Measurements from ENCODE around the gene ZNF462.
"Not testable (repeated sequence)": the region's sequence is repeated elsewhere in the genome, so short reads cannot be mapped to it uniquely, and the experiment has no call there.

Gene ZNF462

DNA sequence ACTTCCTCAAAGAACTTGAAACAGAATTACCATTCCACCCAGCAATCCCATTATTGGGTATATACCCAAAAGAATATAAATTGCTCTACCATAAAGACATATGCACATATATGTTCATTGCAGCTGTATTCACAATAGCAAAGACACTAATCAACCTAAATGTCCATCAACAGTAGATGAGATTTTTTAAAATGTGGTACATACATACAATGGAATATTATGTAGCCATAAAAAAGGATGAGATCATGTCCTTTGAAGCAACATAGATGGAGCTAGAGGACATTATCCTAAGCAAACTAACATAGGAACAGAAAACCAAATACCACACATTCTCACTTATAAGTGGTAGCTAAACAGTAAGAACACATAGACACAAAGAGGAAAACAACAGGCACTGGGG lies 28.1 kb upstream of the ZNF462 start:
- Histone ChIP-seq H3K27ac (ENCODE audit: low read depth in 2 of 2, low read length in 2 of 2) (no peak overlapping the region), H3K9ac (ENCODE audit: low read depth in 1 of 2, low read length in 2 of 2) (no peak overlapping the region), H3K4me3 (ENCODE audit: low read length in 2 of 2) (no peak overlapping the region), H3K36me3 (ENCODE audit: control insufficient read depth in 2 of 2, insufficient read depth in 2 of 2, low read length in 2 of 2) (no peaks in the 10 kb centered on the region), H3K4me1 (ENCODE audit: control insufficient read depth in 2 of 2, insufficient read depth in 2 of 2, low read length in 2 of 2) (peaks cover 0 to 4% of the 10 kb centered on the region in 2 donors), H3K27me3 (ENCODE audit: control insufficient read depth in 2 of 2, insufficient read depth in 2 of 2, low read length in 2 of 2) (no peaks in the 10 kb centered on the region), H3K9me3 (ENCODE audit: control insufficient read depth in 2 of 2, low read length in 2 of 2) (no peaks in the 10 kb centered on the region)

DNA sequence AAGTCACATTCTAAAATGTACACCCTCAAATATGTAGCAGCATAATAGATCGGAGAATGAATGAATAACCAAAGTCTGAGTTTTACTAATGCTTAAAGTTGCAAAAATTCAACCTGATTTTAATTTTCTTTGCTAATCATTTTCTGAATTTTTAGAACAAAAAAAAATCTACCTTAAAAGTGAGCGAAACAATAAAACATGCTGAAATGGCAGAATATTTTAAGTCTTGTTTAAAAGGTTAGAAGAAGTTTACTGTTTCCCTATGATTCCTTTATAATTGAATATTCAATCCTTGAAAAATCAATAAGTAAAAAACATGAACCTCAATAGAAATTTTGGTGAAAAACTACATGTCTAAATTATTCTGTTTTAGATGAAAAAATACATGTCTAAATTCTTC lies 27.1 kb upstream of the ZNF462 start:
- Histone ChIP-seq H3K4me1 (ENCODE audit: control insufficient read depth in 2 of 2, insufficient read depth in 2 of 2, low read length in 2 of 2) (no peaks in the 10 kb centered on the region), H3K27me3 (ENCODE audit: control insufficient read depth in 2 of 2, insufficient read depth in 2 of 2, low read length in 2 of 2) (no peaks in the 10 kb centered on the region), H3K9ac (ENCODE audit: low read depth in 1 of 2, low read length in 2 of 2) (no peak overlapping the region), H3K4me3 (ENCODE audit: low read length in 2 of 2) (no peak overlapping the region), H3K27ac (ENCODE audit: low read depth in 2 of 2, low read length in 2 of 2) (no peak overlapping the region), H3K9me3 (ENCODE audit: control insufficient read depth in 2 of 2, low read length in 2 of 2) (no peaks in the 10 kb centered on the region), H3K36me3 (ENCODE audit: control insufficient read depth in 2 of 2, insufficient read depth in 2 of 2, low read length in 2 of 2) (no peaks in the 10 kb centered on the region)

DNA sequence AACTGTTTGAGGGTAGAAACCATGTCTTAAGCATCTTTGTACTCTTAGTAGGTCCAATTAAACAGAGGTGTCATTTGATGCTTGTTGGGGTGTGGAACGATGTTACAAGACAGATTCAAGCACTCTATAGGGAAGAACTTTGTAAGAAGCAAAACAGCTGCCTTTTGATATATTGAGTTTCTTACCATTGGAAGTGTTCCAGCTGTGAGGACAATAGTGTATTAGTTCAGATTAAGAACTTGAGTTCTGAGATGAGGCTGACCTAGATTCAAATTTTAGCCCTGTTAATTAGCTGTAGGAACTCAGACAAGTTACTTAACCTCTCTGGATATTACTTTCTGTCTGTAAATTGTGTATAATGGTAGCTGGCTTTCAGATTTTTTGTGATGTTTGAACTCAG lies 19.6 kb upstream of the ZNF462 start:
- Histone ChIP-seq H3K36me3 (ENCODE audit: control insufficient read depth in 2 of 2, insufficient read depth in 2 of 2, low read length in 2 of 2) (no peaks in the 10 kb centered on the region), H3K4me3 (ENCODE audit: low read length in 2 of 2) (no peak overlapping the region), H3K27me3 (ENCODE audit: control insufficient read depth in 2 of 2, insufficient read depth in 2 of 2, low read length in 2 of 2) (no peaks in the 10 kb centered on the region), H3K9me3 (ENCODE audit: control insufficient read depth in 2 of 2, low read length in 2 of 2) (no peaks in the 10 kb centered on the region), H3K27ac (ENCODE audit: low read depth in 2 of 2, low read length in 2 of 2) (no peak overlapping the region), H3K9ac (ENCODE audit: low read depth in 1 of 2, low read length in 2 of 2) (no peak overlapping the region), H3K4me1 (ENCODE audit: control insufficient read depth in 2 of 2, insufficient read depth in 2 of 2, low read length in 2 of 2) (no peaks in the 10 kb centered on the region)

DNA sequence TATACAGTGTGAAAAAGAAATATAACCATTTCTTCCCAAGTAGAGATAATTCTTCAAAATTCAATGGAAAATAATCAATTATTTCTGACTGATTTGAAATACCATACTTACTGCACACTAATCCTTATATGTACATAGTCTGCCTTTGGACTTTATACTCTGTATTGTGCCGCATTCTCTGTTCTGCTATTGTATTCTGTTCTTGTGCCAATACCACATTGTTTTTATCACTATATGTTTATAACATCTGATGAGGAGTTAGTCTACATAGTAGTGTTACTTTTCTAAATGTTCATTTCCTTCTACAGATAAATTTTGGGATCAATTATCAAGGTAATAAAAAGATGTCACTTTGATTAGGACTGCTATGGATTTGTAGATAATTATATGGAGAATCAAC lies 16.7 kb upstream of the ZNF462 start:
- no peak overlapping the region for H3K27ac ChIP-seq (ENCODE audit: low read depth in 2 of 2, low read length in 2 of 2)
- no peaks in the 10 kb centered on the region for H3K9me3 ChIP-seq (ENCODE audit: control insufficient read depth in 2 of 2, low read length in 2 of 2)
- no peak overlapping the region for H3K4me3 ChIP-seq (ENCODE audit: low read length in 2 of 2)
- H3K4me1 ChIP-seq (ENCODE audit: control insufficient read depth in 2 of 2, insufficient read depth in 2 of 2, low read length in 2 of 2) = no peaks in the 10 kb centered on the region
- no peak overlapping the region for H3K9ac ChIP-seq (ENCODE audit: low read depth in 1 of 2, low read length in 2 of 2)
- H3K36me3 ChIP-seq (ENCODE audit: control insufficient read depth in 2 of 2, insufficient read depth in 2 of 2, low read length in 2 of 2) = no peaks in the 10 kb centered on the region
- no peaks in the 10 kb centered on the region for H3K27me3 ChIP-seq (ENCODE audit: control insufficient read depth in 2 of 2, insufficient read depth in 2 of 2, low read length in 2 of 2)

DNA sequence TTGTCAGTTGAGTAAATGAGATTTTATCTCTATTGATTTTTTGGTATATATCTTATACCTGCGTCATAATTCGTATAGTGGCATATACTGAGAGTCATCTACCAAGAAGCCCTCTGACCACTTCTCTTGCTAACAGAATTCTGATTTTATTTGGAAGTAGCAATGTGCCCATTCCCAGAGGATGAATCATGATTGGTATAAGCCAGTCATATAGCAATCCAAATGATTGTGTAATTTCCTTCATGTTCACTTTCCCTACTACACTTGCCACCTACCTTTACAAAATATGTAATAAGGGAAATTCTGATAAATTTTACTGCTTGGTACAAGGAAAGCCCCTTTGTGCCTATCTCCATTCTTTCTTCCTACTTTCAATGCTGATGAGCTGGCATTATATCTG lies 16.1 kb upstream of the ZNF462 start:
- H3K4me3 ChIP-seq (ENCODE audit: low read length in 2 of 2) = no peak overlapping the region
- H3K9me3 ChIP-seq (ENCODE audit: control insufficient read depth in 2 of 2, low read length in 2 of 2) = no peaks in the 10 kb centered on the region
- H3K27ac ChIP-seq (ENCODE audit: low read depth in 2 of 2, low read length in 2 of 2) = no peak overlapping the region

DNA sequence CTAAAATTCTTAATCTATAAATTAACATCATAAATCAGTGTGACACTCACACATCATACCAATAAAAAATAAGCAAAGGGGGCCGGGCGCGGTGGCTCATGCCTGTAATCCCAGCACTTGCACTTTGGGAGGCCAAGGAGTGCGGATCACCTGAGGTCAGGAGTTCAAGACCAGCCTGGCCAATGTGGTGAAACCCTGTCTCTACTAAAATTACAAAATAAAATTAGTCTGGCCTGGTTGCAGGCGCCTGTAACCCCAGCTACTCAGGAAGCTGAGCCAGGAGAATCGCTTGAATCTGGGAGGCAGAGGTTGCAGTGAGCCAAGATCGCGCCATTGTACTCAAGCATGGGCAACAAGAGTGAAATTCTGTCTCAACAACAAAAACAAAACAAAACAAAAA lies 11.3 kb upstream of the ZNF462 start:
- not testable (repeated sequence) for H3K9me3 ChIP-seq (ENCODE audit: control insufficient read depth in 2 of 2, low read length in 2 of 2); H3K9ac ChIP-seq (ENCODE audit: low read depth in 1 of 2, low read length in 2 of 2); H3K27me3 ChIP-seq (ENCODE audit: control insufficient read depth in 2 of 2, insufficient read depth in 2 of 2, low read length in 2 of 2); H3K27ac ChIP-seq (ENCODE audit: low read depth in 2 of 2, low read length in 2 of 2); H3K4me3 ChIP-seq (ENCODE audit: low read length in 2 of 2); H3K36me3 ChIP-seq (ENCODE audit: control insufficient read depth in 2 of 2, insufficient read depth in 2 of 2, low read length in 2 of 2); H3K4me1 ChIP-seq (ENCODE audit: control insufficient read depth in 2 of 2, insufficient read depth in 2 of 2, low read length in 2 of 2)

More for the DNA sequence above, 16.1 kb upstream of the ZNF462 start:
- no peaks in the 10 kb centered on the region for H3K36me3 ChIP-seq (ENCODE audit: control insufficient read depth in 2 of 2, insufficient read depth in 2 of 2, low read length in 2 of 2)
- H3K9ac ChIP-seq (ENCODE audit: low read depth in 1 of 2, low read length in 2 of 2) = no peak overlapping the region
- no peaks in the 10 kb centered on the region for H3K4me1 ChIP-seq (ENCODE audit: control insufficient read depth in 2 of 2, insufficient read depth in 2 of 2, low read length in 2 of 2)
- H3K27me3 ChIP-seq (ENCODE audit: control insufficient read depth in 2 of 2, insufficient read depth in 2 of 2, low read length in 2 of 2) = no peaks in the 10 kb centered on the region

DNA sequence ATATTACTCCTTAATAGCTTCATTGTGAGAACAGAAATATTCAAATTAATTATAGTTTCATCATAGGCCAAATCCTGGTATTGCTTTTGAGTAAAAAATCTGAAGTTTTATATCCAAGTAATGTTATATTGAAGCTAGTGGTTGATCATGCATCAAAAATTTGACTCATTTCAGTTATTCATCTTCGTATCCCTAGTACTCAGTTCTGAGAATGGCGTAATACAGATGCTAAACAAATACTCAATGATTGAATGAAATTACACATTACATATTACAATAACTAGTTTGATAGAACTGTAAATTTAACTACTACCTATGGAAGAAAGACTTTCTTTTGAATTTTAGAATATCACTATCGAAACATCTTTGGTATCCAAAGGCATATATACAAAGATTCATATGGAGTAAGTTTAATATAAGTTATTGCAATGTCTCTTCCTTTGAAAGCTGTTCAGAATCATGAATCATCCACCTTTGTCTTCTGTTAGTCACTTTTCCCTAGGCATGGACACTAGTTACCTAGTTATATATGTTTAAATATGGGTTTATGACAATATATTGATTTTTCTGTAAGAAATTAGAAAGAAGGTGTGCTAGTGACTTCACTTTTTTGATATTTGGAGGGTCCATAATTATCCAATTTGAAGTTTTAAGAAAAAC lies 5.0 kb upstream of the ZNF462 start:
- Histone ChIP-seq H3K4me3 (ENCODE audit: low read length in 2 of 2) (no peak overlapping the region), H3K9me3 (ENCODE audit: control insufficient read depth in 2 of 2, low read length in 2 of 2) (no peaks in the 10 kb centered on the region), H3K27me3 (ENCODE audit: control insufficient read depth in 2 of 2, insufficient read depth in 2 of 2, low read length in 2 of 2) (no peaks in the 10 kb centered on the region), H3K9ac (ENCODE audit: low read depth in 1 of 2, low read length in 2 of 2) (no peak overlapping the region), H3K36me3 (ENCODE audit: control insufficient read depth in 2 of 2, insufficient read depth in 2 of 2, low read length in 2 of 2) (no peaks in the 10 kb centered on the region), H3K4me1 (ENCODE audit: control insufficient read depth in 2 of 2, insufficient read depth in 2 of 2, low read length in 2 of 2) (peaks cover 0 to 3% of the 10 kb centered on the region in 2 donors), H3K27ac (ENCODE audit: low read depth in 2 of 2, low read length in 2 of 2) (no peak overlapping the region)

DNA sequence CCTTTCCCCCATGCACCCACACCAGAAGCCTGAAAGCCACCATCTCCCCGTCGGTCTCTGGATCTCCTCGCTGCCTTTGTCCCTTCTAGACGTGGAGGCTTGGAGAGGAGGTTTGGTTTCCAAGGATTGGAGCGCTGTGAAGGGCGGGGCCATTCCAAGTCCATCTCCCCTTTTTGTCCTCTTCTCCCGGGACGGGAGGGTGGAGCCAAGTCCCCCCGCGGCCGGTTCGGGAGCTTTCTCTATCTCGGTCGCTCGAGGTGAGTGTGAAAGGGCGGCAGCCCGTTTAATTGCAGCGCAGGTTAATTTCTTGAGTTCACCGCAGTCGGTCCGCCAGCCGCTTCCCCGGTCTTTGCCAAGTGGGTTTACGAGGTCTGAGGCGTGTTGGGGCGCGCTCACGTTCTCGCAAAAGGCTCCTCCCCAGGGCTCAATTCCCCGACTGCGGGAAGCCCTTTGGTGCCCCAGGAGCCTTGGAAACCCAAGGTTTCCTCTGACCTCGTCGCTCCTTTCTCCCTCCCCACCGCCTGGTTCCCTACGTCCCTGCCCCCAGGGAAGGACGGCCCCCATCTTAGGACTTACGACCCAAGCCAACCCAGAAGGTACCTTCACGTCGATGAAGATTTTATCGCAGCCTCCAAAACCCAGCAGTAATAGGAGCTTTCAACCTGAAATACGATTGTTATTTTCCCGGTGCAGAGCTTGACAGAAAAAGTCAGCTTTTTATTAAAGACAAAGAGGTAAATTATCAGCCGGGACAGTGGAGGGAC lies 2.8 kb upstream of the ZNF462 start:
- H3K9ac ChIP-seq (ENCODE audit: low read depth in 1 of 2, low read length in 2 of 2) = peak overlapping the region; percentile 79 to 86
- H3K27me3 ChIP-seq (ENCODE audit: control insufficient read depth in 2 of 2, insufficient read depth in 2 of 2, low read length in 2 of 2) = no peaks in the 10 kb centered on the region
- H3K4me1 ChIP-seq (ENCODE audit: control insufficient read depth in 2 of 2, insufficient read depth in 2 of 2, low read length in 2 of 2) = peaks cover 0 to 5% of the 10 kb centered on the region in 2 donors
- peak overlapping the region; percentile 43 to 71 for H3K27ac ChIP-seq (ENCODE audit: low read depth in 2 of 2, low read length in 2 of 2)
- peak overlapping the region; percentile 92 to 97 for H3K4me3 ChIP-seq (ENCODE audit: low read length in 2 of 2)
- H3K9me3 ChIP-seq (ENCODE audit: control insufficient read depth in 2 of 2, low read length in 2 of 2) = no peaks in the 10 kb centered on the region
- no peaks in the 10 kb centered on the region for H3K36me3 ChIP-seq (ENCODE audit: control insufficient read depth in 2 of 2, insufficient read depth in 2 of 2, low read length in 2 of 2)

DNA sequence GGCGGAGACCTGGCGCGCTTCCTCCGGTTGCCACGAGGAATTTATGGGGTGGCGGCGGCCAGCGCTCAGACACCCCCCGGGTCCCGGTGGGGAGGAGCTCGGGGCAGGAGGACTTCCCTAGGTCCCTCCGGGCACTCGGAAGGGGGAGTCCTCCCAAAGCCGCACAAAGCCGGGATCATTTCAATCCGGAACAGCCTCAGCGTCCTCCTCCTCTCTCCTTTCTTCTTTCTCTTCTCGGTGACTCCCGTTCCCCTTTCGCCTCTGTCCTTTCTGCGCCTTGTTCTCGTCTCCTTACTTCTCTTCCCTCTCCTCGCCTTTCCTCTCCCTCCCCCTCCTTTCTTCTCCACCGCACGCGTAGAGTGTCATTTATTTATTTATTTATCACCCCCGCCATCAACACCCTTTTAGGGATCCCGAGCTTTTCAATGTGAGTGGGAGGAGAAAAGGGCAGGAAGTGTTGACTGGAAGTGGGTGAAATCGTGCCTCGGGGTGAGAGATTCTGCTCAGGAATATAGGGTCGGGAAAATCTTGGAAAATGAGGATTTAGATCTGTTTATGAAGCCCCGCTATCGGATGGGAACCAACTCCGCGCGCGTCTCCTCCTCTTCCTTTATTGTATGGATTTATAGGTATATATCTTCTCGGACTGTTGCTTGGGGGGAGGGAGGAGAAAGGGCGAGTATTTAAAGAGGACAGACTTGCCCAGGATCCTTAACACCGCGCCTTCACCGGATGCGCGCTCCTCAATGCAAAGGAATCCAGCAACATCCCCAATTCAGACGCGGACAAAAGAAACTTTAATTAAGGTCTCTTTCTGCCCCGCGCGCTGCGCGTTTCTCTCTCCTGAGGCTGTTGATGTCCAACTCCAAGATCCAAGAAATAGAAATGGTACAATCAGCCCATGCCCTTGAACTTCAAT lies 2.0 kb upstream of the ZNF462 start:
- Histone ChIP-seq H3K27me3 (ENCODE audit: control insufficient read depth in 2 of 2, insufficient read depth in 2 of 2, low read length in 2 of 2) (no peaks in the 10 kb centered on the region), H3K9ac (ENCODE audit: low read depth in 1 of 2, low read length in 2 of 2) (peak overlapping the region; percentile 79 to 86), H3K36me3 (ENCODE audit: control insufficient read depth in 2 of 2, insufficient read depth in 2 of 2, low read length in 2 of 2) (no peaks in the 10 kb centered on the region), H3K4me1 (ENCODE audit: control insufficient read depth in 2 of 2, insufficient read depth in 2 of 2, low read length in 2 of 2) (peaks cover 0 to 5% of the 10 kb centered on the region in 2 donors), H3K9me3 (ENCODE audit: control insufficient read depth in 2 of 2, low read length in 2 of 2) (no peaks in the 10 kb centered on the region), H3K27ac (ENCODE audit: low read depth in 2 of 2, low read length in 2 of 2) (peak overlapping the region; percentile 43 to 71), H3K4me3 (ENCODE audit: low read length in 2 of 2) (peak overlapping the region; percentile 92 to 97)

DNA sequence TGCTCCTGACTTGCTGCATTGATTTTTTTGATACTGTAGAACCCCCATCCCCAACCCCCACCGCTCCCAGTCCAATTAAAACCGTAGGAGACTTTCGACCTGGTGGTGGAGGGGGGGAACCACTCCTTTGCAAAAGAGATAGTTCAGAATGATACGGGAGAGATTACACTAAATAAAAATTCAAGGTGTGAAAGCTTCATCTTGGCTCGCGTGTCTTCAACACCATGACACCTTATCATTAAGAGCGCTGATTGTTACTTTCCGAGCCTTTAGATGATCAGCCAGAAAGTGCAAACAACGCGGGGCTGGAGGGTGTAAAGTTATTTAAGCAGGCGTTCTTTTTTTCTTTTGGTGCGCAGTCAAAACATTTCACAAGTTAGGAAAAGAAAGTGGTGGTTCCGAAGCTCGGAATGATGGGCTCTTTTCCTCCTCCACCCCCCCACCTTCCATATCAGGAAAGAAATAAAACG lies 1.3 kb upstream of the ZNF462 start:
- peak overlapping the region; percentile 92 to 97 for H3K4me3 ChIP-seq (ENCODE audit: low read length in 2 of 2)
- H3K36me3 ChIP-seq (ENCODE audit: control insufficient read depth in 2 of 2, insufficient read depth in 2 of 2, low read length in 2 of 2) = no peaks in the 10 kb centered on the region
- no peaks in the 10 kb centered on the region for H3K9me3 ChIP-seq (ENCODE audit: control insufficient read depth in 2 of 2, low read length in 2 of 2)
- H3K27me3 ChIP-seq (ENCODE audit: control insufficient read depth in 2 of 2, insufficient read depth in 2 of 2, low read length in 2 of 2) = no peaks in the 10 kb centered on the region
- H3K4me1 ChIP-seq (ENCODE audit: control insufficient read depth in 2 of 2, insufficient read depth in 2 of 2, low read length in 2 of 2) = peaks cover 0 to 5% of the 10 kb centered on the region in 2 donors
- peak overlapping the region; percentile 12 to 70 for H3K27ac ChIP-seq (ENCODE audit: low read depth in 2 of 2, low read length in 2 of 2)
- peak overlapping the region; percentile 54 to 86 for H3K9ac ChIP-seq (ENCODE audit: low read depth in 1 of 2, low read length in 2 of 2)

Measured in mucosa of rectum (tissue), 2 donors.